ENCODE results near the gene CST9.
"Not testable (repeated sequence)": the region's sequence is repeated elsewhere in the genome, so short reads cannot be mapped to it uniquely, and the experiment has no call there.

Gene CST9

DNA sequence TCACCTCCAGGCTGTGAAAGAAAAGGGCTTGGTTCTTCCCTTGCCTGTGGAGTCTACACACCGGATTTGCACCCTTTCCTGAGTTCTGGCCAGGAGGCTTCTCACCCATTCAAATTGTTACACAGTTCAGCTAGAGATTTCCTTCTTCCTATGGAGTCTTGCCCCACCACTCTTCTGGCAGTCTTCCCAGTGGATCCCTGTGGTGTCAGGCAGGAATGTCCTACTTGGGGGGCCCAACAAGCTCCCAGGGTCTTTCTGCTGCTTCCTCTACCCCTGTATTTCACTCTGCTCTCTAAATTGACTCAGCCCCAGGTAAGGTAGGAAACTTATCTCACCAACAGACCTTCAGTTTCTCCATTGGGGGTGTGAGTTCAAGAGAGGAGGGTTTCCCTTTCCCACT lies 23.4 kb downstream of the CST9 start:
- no peak for DNase-seq (ENCODE audit: low read depth)
- TF ChIP-seq, protein P1, sequence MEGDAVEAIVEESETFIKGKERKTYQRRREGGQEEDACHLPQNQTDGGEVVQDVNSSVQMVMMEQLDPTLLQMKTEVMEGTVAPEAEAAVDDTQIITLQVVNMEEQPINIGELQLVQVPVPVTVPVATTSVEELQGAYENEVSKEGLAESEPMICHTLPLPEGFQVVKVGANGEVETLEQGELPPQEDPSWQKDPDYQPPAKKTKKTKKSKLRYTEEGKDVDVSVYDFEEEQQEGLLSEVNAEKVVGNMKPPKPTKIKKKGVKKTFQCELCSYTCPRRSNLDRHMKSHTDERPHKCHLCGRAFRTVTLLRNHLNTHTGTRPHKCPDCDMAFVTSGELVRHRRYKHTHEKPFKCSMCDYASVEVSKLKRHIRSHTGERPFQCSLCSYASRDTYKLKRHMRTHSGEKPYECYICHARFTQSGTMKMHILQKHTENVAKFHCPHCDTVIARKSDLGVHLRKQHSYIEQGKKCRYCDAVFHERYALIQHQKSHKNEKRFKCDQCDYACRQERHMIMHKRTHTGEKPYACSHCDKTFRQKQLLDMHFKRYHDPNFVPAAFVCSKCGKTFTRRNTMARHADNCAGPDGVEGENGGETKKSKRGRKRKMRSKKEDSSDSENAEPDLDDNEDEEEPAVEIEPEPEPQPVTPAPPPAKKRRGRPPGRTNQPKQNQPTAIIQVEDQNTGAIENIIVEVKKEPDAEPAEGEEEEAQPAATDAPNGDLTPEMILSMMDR (IDR thresholded peaks at IDR 0.05; ENCODE audit: control insufficient read depth, extremely low read depth, insufficient read depth) = no peak
- no peak overlapping the region for H3K4me3 ChIP-seq (ENCODE audit: low read depth, low read length)

DNA sequence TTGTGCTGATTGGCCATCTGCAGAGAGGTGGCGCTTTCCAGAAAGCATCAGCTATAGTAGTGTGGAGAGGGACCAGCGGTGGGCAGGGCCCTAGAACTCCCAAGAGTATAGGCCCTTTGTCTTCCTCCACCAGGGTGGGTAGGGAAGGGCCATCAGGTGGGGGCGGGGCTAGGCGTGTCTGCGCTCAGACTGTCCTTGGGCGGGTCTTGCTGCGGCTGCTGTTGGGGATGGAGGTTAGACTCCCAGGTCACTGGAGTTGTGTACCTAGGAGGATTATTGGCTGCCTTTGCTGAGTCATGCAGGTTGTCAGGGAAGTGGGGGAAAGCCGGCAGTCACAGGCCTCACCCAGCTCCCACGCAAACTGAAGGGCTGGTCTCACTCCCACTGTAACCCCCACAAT lies 23.9 kb downstream of the CST9 start:
- H3K4me3 ChIP-seq (ENCODE audit: low read depth, low read length); DNase-seq (ENCODE audit: low read depth): not testable (repeated sequence)

DNA sequence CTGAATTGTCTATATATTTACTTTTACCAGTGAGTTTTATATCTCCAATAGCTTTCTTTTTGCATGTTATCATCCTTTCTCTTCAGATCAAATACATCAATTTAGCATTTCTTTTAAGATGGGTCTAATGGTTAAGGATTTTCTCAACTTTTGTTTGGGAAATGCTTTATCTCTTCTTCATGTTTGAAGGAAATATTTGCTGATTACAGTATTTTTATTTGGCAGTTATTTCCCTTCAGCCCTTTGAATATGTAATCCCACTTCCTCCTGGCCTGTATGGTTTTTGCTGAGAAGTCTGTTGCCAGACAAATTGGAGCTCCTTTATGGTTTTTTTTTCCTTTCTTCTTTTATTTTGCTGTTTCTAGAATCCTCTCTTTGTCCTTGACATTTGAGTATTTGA lies 30.7 kb downstream of the CST9 start:
- TF ChIP-seq, protein P1 (IDR thresholded peaks at IDR 0.05; ENCODE audit: control insufficient read depth, extremely low read depth, insufficient read depth) = no peak
- no peak for DNase-seq (ENCODE audit: low read depth)
- H3K4me3 ChIP-seq (ENCODE audit: low read depth, low read length) = no peak overlapping the region

DNA sequence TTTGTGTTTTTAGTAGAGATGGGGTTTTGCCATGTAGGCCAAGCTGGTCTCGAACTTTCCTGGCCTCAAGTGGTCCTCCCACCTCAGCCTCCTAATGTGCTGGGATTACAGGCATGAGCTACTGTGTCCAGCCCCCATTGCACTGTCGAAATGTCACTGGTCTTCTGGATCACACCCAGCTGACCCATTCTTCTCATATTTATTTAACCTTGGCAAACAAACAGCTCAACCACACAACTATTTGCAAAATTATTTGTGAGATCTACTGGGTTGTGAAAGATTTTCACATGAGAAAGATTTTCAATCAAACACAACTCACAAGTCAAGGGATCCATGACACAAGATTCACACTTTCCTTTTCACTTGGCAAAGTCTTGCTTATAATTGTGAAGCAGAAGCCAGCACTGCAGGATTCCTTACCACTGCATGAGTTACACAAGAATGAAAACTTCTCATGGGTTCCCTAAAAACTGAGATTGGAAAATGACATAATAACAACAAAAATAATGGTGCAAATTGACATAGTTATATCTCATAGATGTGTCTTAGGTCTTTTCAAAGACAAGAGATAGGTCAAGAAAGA lies 35.4 kb downstream of the CST9 start:
- TF ChIP-seq, protein P1 (IDR thresholded peaks at IDR 0.05; ENCODE audit: control insufficient read depth, extremely low read depth, insufficient read depth) = no peak
- no peak for DNase-seq (ENCODE audit: low read depth)
- H3K4me3 ChIP-seq (ENCODE audit: low read depth, low read length) = no peak overlapping the region

DNA sequence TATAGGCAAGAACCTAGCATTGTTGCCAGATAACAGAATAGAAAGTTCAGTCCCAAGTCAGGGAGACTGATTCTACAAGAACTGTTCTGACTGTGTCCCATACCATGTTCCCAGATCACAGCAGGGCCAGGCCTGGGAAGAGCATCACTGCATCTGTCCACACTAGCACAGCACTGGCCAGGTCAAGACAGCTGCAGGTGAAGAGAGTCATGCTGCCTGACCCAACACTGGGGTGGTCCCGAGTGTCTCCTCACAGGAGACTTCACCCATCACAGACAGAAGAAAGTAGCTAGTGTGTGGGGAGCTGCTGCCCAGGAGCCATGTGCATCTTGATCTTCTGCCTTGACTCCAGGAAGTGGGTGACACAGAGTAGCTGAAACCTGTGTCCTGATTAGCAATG lies 36.1 kb downstream of the CST9 start:
- H3K4me3 ChIP-seq (ENCODE audit: low read depth, low read length) = no peak overlapping the region
- no peak for DNase-seq (ENCODE audit: low read depth)
- TF ChIP-seq, protein P1 (IDR thresholded peaks at IDR 0.05; ENCODE audit: control insufficient read depth, extremely low read depth, insufficient read depth) = no peak

DNA sequence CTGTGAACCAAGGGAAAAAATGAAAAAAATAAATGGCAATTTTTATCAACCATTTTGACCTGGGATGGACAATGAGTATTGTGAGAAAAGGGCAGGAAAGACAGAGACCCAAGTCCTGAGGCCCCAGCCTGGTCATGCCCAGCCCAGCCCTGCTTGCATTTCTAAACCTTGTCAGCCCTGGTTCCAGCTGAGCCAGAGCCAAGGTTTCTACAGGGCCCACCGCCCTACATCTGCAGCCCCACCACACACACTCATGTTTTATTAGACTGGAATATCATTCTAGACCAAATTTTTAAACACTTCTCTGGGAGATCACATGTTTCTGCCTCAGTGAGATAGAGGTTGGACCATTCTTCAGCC lies 36.8 kb downstream of the CST9 start:
- TF ChIP-seq, protein P1 (IDR thresholded peaks at IDR 0.05; ENCODE audit: control insufficient read depth, extremely low read depth, insufficient read depth) = no peak
- H3K4me3 ChIP-seq (ENCODE audit: low read depth, low read length) = no peak overlapping the region
- no peak for DNase-seq (ENCODE audit: low read depth)

DNA sequence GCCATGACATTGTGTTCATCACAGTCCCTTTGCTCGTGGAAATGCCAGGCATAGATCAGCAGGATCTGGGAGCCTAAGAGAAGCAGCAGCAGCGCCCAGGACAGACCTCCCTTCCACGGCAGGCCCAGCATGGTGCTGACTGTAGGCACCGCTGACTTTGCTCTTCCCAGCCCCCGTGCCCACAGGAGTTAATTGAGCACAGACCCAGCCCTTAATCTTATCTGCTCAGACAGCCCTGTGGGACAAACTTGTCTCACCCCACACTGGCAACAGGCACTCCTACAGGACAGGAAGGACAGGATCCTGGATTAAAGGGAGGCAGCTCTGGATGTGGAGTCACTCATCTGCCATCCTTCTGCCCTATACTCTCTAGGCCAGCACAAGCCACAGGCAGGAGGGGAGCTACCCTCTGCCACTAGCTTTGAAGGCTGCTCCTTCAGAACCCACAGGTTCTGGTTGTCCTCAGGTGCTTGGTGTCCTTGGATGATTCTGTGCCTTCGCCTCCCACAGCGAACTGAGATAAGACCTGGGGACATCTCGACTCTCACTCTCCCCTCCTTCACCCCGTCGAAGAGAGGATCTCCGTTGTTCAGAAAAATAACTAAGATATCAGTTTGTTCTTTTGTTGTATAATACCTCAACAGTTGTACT lies 37.3 kb downstream of the CST9 start, which contains the start of gene CST9L:
TSS of gene CST9L (minus strand) at position 165 of the 651 bp plus-strand sequence. CDS start at position 131, 34 bp downstream.
- no peak within 1 kb of the TSS for H3K4me3 ChIP-seq (ENCODE audit: low read depth, low read length)
- TF ChIP-seq, protein P1 (IDR thresholded peaks at IDR 0.05; ENCODE audit: control insufficient read depth, extremely low read depth, insufficient read depth) = no peak
- no peak for DNase-seq (ENCODE audit: low read depth)
